Measurements from ENCODE around the gene GPR139. TPM values are rescaled to one million over a fixed set of nuclear protein-coding genes. Genes with fewer than 3 reads are reported as not detected.

The GPR139 gene
- total RNA-seq, 1 experiment from 2014 or later = 0.22 TPM

DNA sequence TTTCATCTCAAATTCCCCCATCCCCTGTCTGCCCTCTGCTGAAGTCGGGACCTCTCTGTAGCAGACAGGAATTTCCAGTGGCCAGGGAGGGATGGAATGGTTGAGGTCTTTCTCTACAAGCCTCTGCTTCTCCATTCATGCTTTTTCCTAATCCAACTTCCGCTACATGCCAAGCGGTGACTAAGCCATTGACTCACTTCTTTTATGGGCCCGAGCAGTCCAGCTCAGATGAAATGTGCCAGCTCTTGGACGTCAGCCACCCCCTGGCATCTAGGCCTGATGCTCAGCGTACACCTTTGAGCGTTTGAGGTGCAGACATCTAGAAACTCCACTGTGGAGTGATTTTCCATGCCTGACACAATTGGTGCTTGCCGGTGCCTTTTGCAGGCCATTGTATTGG lies 40.7 kb upstream of the GPR139 start:
- no peak overlapping the region for H3T11ph ChIP-seq (ENCODE audit: low read length)
- no peak overlapping the region for H3K14ac ChIP-seq (ENCODE audit: insufficient read depth, low read length)
- H3K4ac ChIP-seq (ENCODE audit: low read depth, low read length) = no peak overlapping the region
- no peaks in the 10 kb centered on the region; the same call in 1 of the 2 replicates for H3K4me1 ChIP-seq (ENCODE audit: insufficient read depth, low read length)
- no peak overlapping the region for H4K8ac ChIP-seq (replicated peaks; ENCODE audit: insufficient read length, low read depth, low read length)
- H3K27ac Mint-ChIP-seq = peak overlapping the region in 1 of 3 experiments; percentile 62; a peak in 1 of 7 replicates
- peaks cover 16 to 19% of the 10 kb centered on the region in 2 experiments for H3K4me1 Mint-ChIP-seq
- TF ChIP-seq, protein P1, sequence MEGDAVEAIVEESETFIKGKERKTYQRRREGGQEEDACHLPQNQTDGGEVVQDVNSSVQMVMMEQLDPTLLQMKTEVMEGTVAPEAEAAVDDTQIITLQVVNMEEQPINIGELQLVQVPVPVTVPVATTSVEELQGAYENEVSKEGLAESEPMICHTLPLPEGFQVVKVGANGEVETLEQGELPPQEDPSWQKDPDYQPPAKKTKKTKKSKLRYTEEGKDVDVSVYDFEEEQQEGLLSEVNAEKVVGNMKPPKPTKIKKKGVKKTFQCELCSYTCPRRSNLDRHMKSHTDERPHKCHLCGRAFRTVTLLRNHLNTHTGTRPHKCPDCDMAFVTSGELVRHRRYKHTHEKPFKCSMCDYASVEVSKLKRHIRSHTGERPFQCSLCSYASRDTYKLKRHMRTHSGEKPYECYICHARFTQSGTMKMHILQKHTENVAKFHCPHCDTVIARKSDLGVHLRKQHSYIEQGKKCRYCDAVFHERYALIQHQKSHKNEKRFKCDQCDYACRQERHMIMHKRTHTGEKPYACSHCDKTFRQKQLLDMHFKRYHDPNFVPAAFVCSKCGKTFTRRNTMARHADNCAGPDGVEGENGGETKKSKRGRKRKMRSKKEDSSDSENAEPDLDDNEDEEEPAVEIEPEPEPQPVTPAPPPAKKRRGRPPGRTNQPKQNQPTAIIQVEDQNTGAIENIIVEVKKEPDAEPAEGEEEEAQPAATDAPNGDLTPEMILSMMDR (conservative IDR thresholded peaks at IDR 0.05) = no peak
- H3K27me3 ChIP-seq (ENCODE audit: insufficient read depth, low read length) = no peaks in the 10 kb centered on the region
- no peak overlapping the region for H2BK5ac ChIP-seq (ENCODE audit: insufficient read length, low read length)
- H2BK12ac ChIP-seq (ENCODE audit: insufficient read length, low read depth, low read length) = no peak overlapping the region
- no peaks in the 10 kb centered on the region for H3K9me3 ChIP-seq (ENCODE audit: control insufficient read depth, low read depth, low read length)
- no peak overlapping the region for H3K18ac ChIP-seq (ENCODE audit: insufficient read length, low read depth, low read length)
- peak overlapping the region; percentile 83 for H2BK20ac ChIP-seq (ENCODE audit: low read depth, low read length, poor library complexity, severe bottlenecking)
- no peak for DNase-seq
- WGBS (ENCODE audit: extremely low coverage, insufficient read length, low lambda C conversion rate) = no CpG with 5 or more reads among the region's 8 CpGs
- no peaks in the 10 kb centered on the region for H3K36me3 Mint-ChIP-seq (ENCODE audit: insufficient read depth in 1 of 3, low read depth in 3 of 3)
- no peaks in the 10 kb centered on the region for H4K20me1 ChIP-seq (ENCODE audit: control insufficient read depth, insufficient read depth, insufficient read length)
- H2BK15ac ChIP-seq (ENCODE audit: low read depth, low read length) = no peak overlapping the region
- H2AFZ ChIP-seq (ENCODE audit: low read length) = no peak overlapping the region
- no peak overlapping the region for H2AK5ac ChIP-seq (ENCODE audit: insufficient read length, low read length)
- H3K4me2 ChIP-seq (ENCODE audit: insufficient read depth, insufficient read length, low read length) = no peak overlapping the region
- no peak overlapping the region for H3K9ac ChIP-seq (ENCODE audit: extremely low read depth, insufficient read length, low read length)
- no peak overlapping the region for H3K4me3 Mint-ChIP-seq
- H3K79me2 ChIP-seq (ENCODE audit: insufficient read depth, low read length) = no peaks in the 10 kb centered on the region
- H3K9me3 Mint-ChIP-seq = no peaks in the 10 kb centered on the region
- H4K91ac ChIP-seq (ENCODE audit: insufficient read length, low read depth, low read length) = no peak overlapping the region
- H2BK120ac ChIP-seq (ENCODE audit: low read depth, low read length, poor library complexity, severe bottlenecking) = no peak overlapping the region
- no peaks in the 10 kb centered on the region for H3K79me1 ChIP-seq (ENCODE audit: insufficient read depth, low read depth, low read length, poor library complexity, severe bottlenecking)
- no peak overlapping the region for H3K27ac ChIP-seq (ENCODE audit: insufficient read length, low read depth, low read length)
- H3K27me3 Mint-ChIP-seq (ENCODE audit: low read depth) = peaks cover 1% of the 10 kb centered on the region
- no peak overlapping the region for H3K23ac ChIP-seq (ENCODE audit: insufficient read length, low read depth, low read length)
- H3K23me2 ChIP-seq (ENCODE audit: insufficient read length, low read depth, low read length, poor library complexity, severe bottlenecking) = no peaks in the 10 kb centered on the region
- no peak overlapping the region for H3K56ac ChIP-seq (ENCODE audit: insufficient read length, low read depth, low read length)
- no peak overlapping the region for H4K5ac ChIP-seq (ENCODE audit: insufficient read length, low read depth, low read length)

Measured in H9 (cell line).